IMR-90 (cell line): ENCODE results near the gene MOCOS. TPM values are rescaled to one million over a fixed set of nuclear protein-coding genes. Genes with fewer than 3 reads are reported as not detected.
A peak's percentile ranks its signal among the peaks of the same experiment; 100 is the strongest.

Experiments
- ATAC-seq: fragments of 200-7000 bp; cut with Tn5 transposase; 2 replicates; pipeline ENCODE4 v1.9.1; 2020; ENCODE audit warnings: low read depth, mild to moderate bottlenecking, moderate library complexity
- BruUV-seq: library from RNA; stranded (reverse); fragments of 400-500 nt; replicated peaks from 2 replicates; lab custom pipeline; 2021; lab: Mats Ljungman, UMichigan
- CTCF ChIA-PET: fragments of 300-600 bp; formaldehyde crosslinking; extraction: SDS; loops from one replicate; lab custom pipeline; 2021; ENCODE audit warnings: antibody characterized with exemption; lab: Yijun Ruan, JAX
- POLR2A ChIA-PET: fragments of 300-600 bp; sonication (Branson Sonifier 250); formaldehyde crosslinking; loops from one replicate; lab custom pipeline; 2022; ENCODE audit warnings: antibody characterized with exemption; ENCODE audit not compliant: unreplicated experiment; lab: Charles Lee
- DNase-seq: peaks from one replicate; pipeline ENCODE4 v3.0.0; 2013
- H2AFZ ChIP-seq: replicated peaks from 2 replicates; pipeline ENCODE3; 2013; ENCODE audit warnings: low read length, mild to moderate bottlenecking; ENCODE audit not compliant: poor library complexity
- H2AK5ac ChIP-seq: 2 replicates; pipeline ENCODE4 v1.6.1; 2013; ENCODE audit warnings: low read depth, low read length, inconsistent platforms
- H2AK9ac ChIP-seq: replicated peaks from 2 replicates; pipeline ENCODE3; 2013; ENCODE audit warnings: mild to moderate bottlenecking, low read depth, low read length, moderate library complexity; ENCODE audit not compliant: poor library complexity
- H2BK120ac ChIP-seq: 2 replicates; pipeline ENCODE4 v1.6.1; 2013; ENCODE audit warnings: low read depth, low read length, inconsistent platforms
- H2BK15ac ChIP-seq: 3 replicates; pipeline ENCODE4 v1.6.1; 2013; ENCODE audit warnings: low read depth, low read length, inconsistent platforms
- H2BK20ac ChIP-seq: 2 replicates; pipeline ENCODE4 v1.6.1; 2013; ENCODE audit warnings: low read depth, mild to moderate bottlenecking, inconsistent platforms, low read length, moderate library complexity
- H2BK5ac ChIP-seq: 2 replicates; pipeline ENCODE4 v1.6.1; 2013; ENCODE audit warnings: mild to moderate bottlenecking, low read depth, low read length, inconsistent platforms; ENCODE audit not compliant: poor library complexity, severe bottlenecking
- H3K14ac ChIP-seq: replicated peaks from 2 replicates; pipeline ENCODE4 v1.6.1; 2013; ENCODE audit warnings: low read depth, low read length, inconsistent platforms
- H3K18ac ChIP-seq: 2 replicates; pipeline ENCODE4 v1.6.1; 2013; ENCODE audit warnings: low read depth, low read length, control low read depth
- H3K23ac ChIP-seq: 2 replicates; pipeline ENCODE4 v1.6.1; 2013; ENCODE audit warnings: low read depth, low read length, inconsistent platforms
- H3K27ac ChIP-seq: 2 replicates; pipeline ENCODE4 v1.5.1; 2013; ENCODE audit warnings: mild to moderate bottlenecking, control low read depth, low read length; ENCODE audit not compliant: insufficient read depth
- H3K27me3 ChIP-seq: 2 replicates; pipeline ENCODE4 v1.6.1; 2013; ENCODE audit warnings: low read length; ENCODE audit not compliant: control insufficient read depth, insufficient read depth
- H3K36me3 ChIP-seq: 2 replicates; pipeline ENCODE4 v1.6.1; 2013; ENCODE audit warnings: low read length, mixed read lengths; ENCODE audit not compliant: control insufficient read depth, insufficient read depth
- H3K4ac ChIP-seq: 2 replicates; pipeline ENCODE4 v1.6.1; 2013; ENCODE audit warnings: low read depth, low read length, inconsistent platforms
- H3K4me1 ChIP-seq: 2 replicates; pipeline ENCODE4 v1.6.1; 2013; ENCODE audit warnings: low read length, mixed read lengths; ENCODE audit not compliant: control insufficient read depth, insufficient read depth
- H3K4me2 ChIP-seq: 2 replicates; pipeline ENCODE4 v1.6.1; 2013; ENCODE audit warnings: low read depth, mild to moderate bottlenecking, control low read depth, low read length, moderate library complexity
- H3K4me3 ChIP-seq: 2 replicates; pipeline ENCODE4 v1.5.1; 2013; ENCODE audit warnings: low read depth, mild to moderate bottlenecking, control low read depth, low read length, moderate library complexity; ENCODE audit not compliant: insufficient read depth
- H3K56ac ChIP-seq: 2 replicates; pipeline ENCODE4 v1.6.1; 2013; ENCODE audit warnings: low read length, inconsistent platforms; ENCODE audit not compliant: insufficient read depth; ENCODE audit errors: extremely low read depth
- H3K79me1 ChIP-seq, 2 experiments: 2 replicates each; pipeline ENCODE4 v1.6.1; 2013; ENCODE audit warnings: low read length in 2 of 2, inconsistent platforms in 1 of 2, low read depth in 1 of 2
- H3K9ac ChIP-seq: 2 replicates; pipeline ENCODE4 v1.6.1; 2013; ENCODE audit warnings: low read depth, low read length, control low read depth
- H3K9me1 ChIP-seq: 2 replicates; pipeline ENCODE4 v1.6.1; 2013; ENCODE audit warnings: low read length, inconsistent platforms; ENCODE audit not compliant: insufficient read depth
- H3K9me3 ChIP-seq: 2 replicates; pipeline ENCODE4 v1.6.1; 2013; ENCODE audit warnings: low read length; ENCODE audit not compliant: control insufficient read depth, insufficient read depth
- H4K20me1 ChIP-seq: 2 replicates; pipeline ENCODE4 v1.6.1; 2013; ENCODE audit warnings: low read length, inconsistent platforms; ENCODE audit not compliant: insufficient read depth
- H4K5ac ChIP-seq: 2 replicates; pipeline ENCODE4 v1.6.1; 2013; ENCODE audit warnings: mild to moderate bottlenecking, low read depth, low read length, control low read depth
- H4K8ac ChIP-seq, 2 experiments: 2 replicates each; pipeline ENCODE4 v1.6.1; 2013; ENCODE audit warnings: low read depth in 2 of 2, low read length in 2 of 2, control low read depth in 1 of 2, inconsistent platforms in 1 of 2
- H4K91ac ChIP-seq: 2 replicates; pipeline ENCODE4 v1.6.1; 2013; ENCODE audit warnings: low read depth, low read length, inconsistent platforms; ENCODE audit not compliant: insufficient read depth
- BHLHE40 ChIP-seq: fragments of 150-350 bp; IDR thresholded peaks from 2 replicates; pipeline ENCODE4 v1.6.1; 2016; ENCODE audit warnings: mild to moderate bottlenecking, low read depth, low read length
- CEBPB ChIP-seq: IDR thresholded peaks from 2 replicates; pipeline ENCODE4 v1.6.1; 2012; ENCODE audit warnings: low read depth, low read length, improper control_type of control experiment
- CHD1 ChIP-seq: IDR thresholded peaks from 2 replicates; pipeline ENCODE4 v1.6.1; 2012; ENCODE audit warnings: low read depth, low read length, improper control_type of control experiment
- CTCF ChIP-seq: conservative IDR thresholded peaks from 2 replicates; pipeline ENCODE4 v1.5.1; 2012; ENCODE audit warnings: mild to moderate bottlenecking, low read depth, low read length, improper control_type of control experiment
- ELK1 ChIP-seq: fragments of 150-350 bp; IDR thresholded peaks from 2 replicates; pipeline ENCODE4 v1.6.1; 2016; ENCODE audit warnings: low read depth, mild to moderate bottlenecking, low read length, moderate library complexity, borderline replicate concordance
- FOS ChIP-seq: fragments of 150-350 bp; IDR thresholded peaks from 2 replicates; pipeline ENCODE4 v1.6.1; 2016; ENCODE audit warnings: low read depth, low read length
- MAFK ChIP-seq: IDR thresholded peaks from 2 replicates; pipeline ENCODE4 v1.6.1; 2012; ENCODE audit warnings: low read depth, low read length, improper control_type of control experiment
- MAZ ChIP-seq: IDR thresholded peaks from 2 replicates; pipeline ENCODE4 v1.6.1; 2012; ENCODE audit warnings: low read depth, mild to moderate bottlenecking, low read length, improper control_type of control experiment, moderate library complexity, borderline replicate concordance
- MXI1 ChIP-seq: IDR thresholded peaks from 2 replicates; pipeline ENCODE4 v1.6.1; 2012; ENCODE audit warnings: low read depth, mild to moderate bottlenecking, low read length, moderate library complexity, borderline replicate concordance
- NFE2L2 ChIP-seq: fragments of 150-350 bp; IDR thresholded peaks from 2 replicates; pipeline ENCODE4 v1.6.1; 2016; ENCODE audit warnings: low read depth, mild to moderate bottlenecking, low read length
- POLR2A ChIP-seq: IDR thresholded peaks from 2 replicates; pipeline ENCODE4 v1.6.1; 2012; ENCODE audit warnings: mild to moderate bottlenecking, low read depth, low read length
- RAD21 ChIP-seq: IDR thresholded peaks from 2 replicates; pipeline ENCODE4 v1.6.1; 2012; ENCODE audit warnings: low read length, improper control_type of control experiment
- RCOR1 ChIP-seq: IDR thresholded peaks from 2 replicates; pipeline ENCODE4 v1.6.1; 2012; ENCODE audit warnings: mild to moderate bottlenecking, low read length, improper control_type of control experiment; ENCODE audit not compliant: insufficient replicate concordance
- RFX5 ChIP-seq: IDR thresholded peaks from 2 replicates; pipeline ENCODE4 v1.8.0; 2012; ENCODE audit warnings: low read depth, mild to moderate bottlenecking, low read length, moderate library complexity
- SMC3 ChIP-seq: fragments of 150-350 bp; IDR thresholded peaks from 2 replicates; pipeline ENCODE4 v1.6.1; 2016; ENCODE audit warnings: low read depth, mild to moderate bottlenecking, antibody characterized with exemption, low read length, moderate library complexity
- USF2 ChIP-seq: fragments of 150-350 bp; IDR thresholded peaks from 2 replicates; pipeline ENCODE4 v1.6.1; 2017; ENCODE audit warnings: mild to moderate bottlenecking, antibody characterized with exemption, low read length, low read depth
- WGBS, 2 experiments: methylation state at CpG; one replicate each; pipeline versions ENCODE4 v1.1.5 to v1.1.7; 2013; ENCODE audit warnings: missing lambda C conversion rate in 2 of 2; ENCODE audit not compliant: insufficient read length in 1 of 2; ENCODE audit errors: extremely low coverage in 2 of 2; 5-methylcytosine and 5-hydroxymethylcytosine counted together
- dilution Hi-C: fragments of 300-500 bp; cut with HindIII; formaldehyde crosslinking; loops from one replicate; pipeline ENCODE4 v1.14.3; 2018; ENCODE audit warnings: low sequenced_read_pairs; ENCODE audit not compliant: unreplicated experiment
- in situ Hi-C: fragments of 300-500 bp; cut with MboI; formaldehyde crosslinking; loops from 3 replicates; pipeline ENCODE4 v1.14.3; 2019; ENCODE audit warnings: low sequenced_read_pairs, inconsistent platforms, mixed read lengths
- intact Hi-C: fragments of 100-400 bp; cut with micrococcal nuclease; formaldehyde crosslinking; loops from 2 replicates; pipeline ENCODE4 v1.10.0; 2022
- polyA plus RNA-seq, 3 experiments: library from polyadenylated mRNA; depleted of rRNA; stranded (reverse); fragments of >200 nt; gene quantifications; 2 replicates each; pipeline ENCODE4 v1.2.3, GENCODE V29; 2012; ENCODE audit warnings: low replicate concordance in 1 of 3
- total RNA-seq: library from RNA; depleted of rRNA; stranded (reverse); fragments of >200 nt; gene quantifications from 2 replicates; pipeline ENCODE4 v1.2.3, GENCODE V29; 2012

MOCOS gene
- total and polyA plus RNA-seq, 2 of the 4 experiments (the other 2 are of a cell fraction) = 1.1 to 2.2 TPM

GRCh38 chr18:36298126-36298741 lies 110.9 kb downstream of the MOCOS start:
- H4K20me1 ChIP-seq = no peaks in the 10 kb centered on the region
- WGBS, 2 experiments = 0% methylated on average over 1 of the region's 67 CpGs; no CpG with 5 or more reads in 1 of the 2 experiments
- dilution Hi-C loops (no loop called here), in situ Hi-C loops (no loop called here), intact Hi-C loops (loop anchor here (5.0 kb wide), 2 partner anchors 259 to 509 kb away; no protein-coding TSS in a partner anchor)
- no peak overlapping the region for H3K23ac ChIP-seq
- peak overlapping the region; percentile 87 for H3K9ac ChIP-seq
- ATAC-seq (0 out of 2 replicates have a peak, but pooled peaks have one; percentile 3), DNase-seq (no peak)
- H2BK15ac ChIP-seq = no peak overlapping the region
- H3K18ac ChIP-seq = no peak overlapping the region
- H3K4ac ChIP-seq = no peak overlapping the region
- no peak overlapping the region for H3K56ac ChIP-seq
- peak overlapping the region; percentile 96 for H2AFZ ChIP-seq
- TF ChIP-seq MAFK (no peak), POLR2A (no peak), CTCF (no peak), NFE2L2 (no peak), RFX5 (no peak), RAD21 (no peak), ELK1 (no peak), USF2 (no peak), CHD1 (no peak), MXI1 (no peak), MAZ (no peak), BHLHE40 (no peak), CEBPB (no peak), RCOR1 (no peak), SMC3 (no peak), FOS (no peak)
- no peak overlapping the region for H2AK5ac ChIP-seq
- no peak overlapping the region for H4K8ac ChIP-seq
- H4K5ac ChIP-seq = no peak overlapping the region
- no peaks in the 10 kb centered on the region for H3K9me3 ChIP-seq
- peaks cover 25% of the 10 kb centered on the region for H3K9me1 ChIP-seq
- H3K79me1 ChIP-seq = peaks cover 3 to 29% of the 10 kb centered on the region in 2 experiments; a peak in 2 of 4 replicates
- H2BK20ac ChIP-seq = no peak overlapping the region
- H3K4me1 ChIP-seq = peaks cover 12% of the 10 kb centered on the region
- H2BK5ac ChIP-seq = no peak overlapping the region
- H3K4me3 ChIP-seq = peak overlapping the region; percentile 98
- ChIA-PET CTCF (no interaction called here), POLR2A (no interaction called here)
- H3K36me3 ChIP-seq = no peaks in the 10 kb centered on the region
- no peak overlapping the region for H3K14ac ChIP-seq
- peak overlapping the region; percentile 80 for H2AK9ac ChIP-seq
- H3K27ac ChIP-seq = no peak overlapping the region; the same call in 1 of the 2 replicates
- H4K91ac ChIP-seq = no peak overlapping the region
- BruUV-seq = no TSS peak
- no peaks in the 10 kb centered on the region; the same call in 1 of the 2 replicates for H3K27me3 ChIP-seq
- peak overlapping the region; percentile 88 for H3K4me2 ChIP-seq
- H2BK120ac ChIP-seq = no peak overlapping the region
